Endothelial cell of umbilical vein (primary cell): ENCODE measurements around the gene STRBP. TPM values are rescaled to one million over a fixed set of nuclear protein-coding genes. Genes with fewer than 3 reads are reported as not detected.

Experiments
- BruUV-seq: library from RNA; stranded (reverse); fragments of 400-500 nt; replicated peaks from 2 replicates; lab custom pipeline; 2021; lab: Mats Ljungman, UMichigan
- CTCF ChIA-PET: fragments of 300-600, 350-600 bp; sonication (Branson Sonifier 250); formaldehyde crosslinking; loops from one replicate; lab custom pipeline; 2021; ENCODE audit warnings: antibody characterized with exemption, inconsistent platforms; lab: Charles Lee
- POLR2A ChIA-PET: fragments of 300-600, 350-600 bp; sonication (Branson Sonifier 250); formaldehyde crosslinking; loops from one replicate; lab custom pipeline; 2021; ENCODE audit warnings: antibody characterized with exemption, inconsistent platforms; lab: Charles Lee
- DNase-seq: peaks from one replicate; pipeline ENCODE4 v3.0.0-alpha.2; 2011; ENCODE audit warnings: low read depth, low spot score
- FAIRE-seq: peaks from 2 replicates; lab custom pipeline; 2011; peaks lifted over from hg19 to GRCh38; lab: Jason Lieb, UNC
- H2AFZ ChIP-seq: 2 replicates; pipeline ENCODE4 v1.6.0; 2012; ENCODE audit warnings: low read depth, low read length, control low read depth, inconsistent platforms
- H3K27ac ChIP-seq: 2 replicates; pipeline ENCODE4 v1.5.1; 2011; ENCODE audit warnings: low read depth, mild to moderate bottlenecking, control low read depth, low read length, moderate library complexity; ENCODE audit not compliant: insufficient read depth
- H3K27me3 ChIP-seq, 2 experiments: 2 replicates each; pipeline versions ENCODE4 v1.6.0 to v1.6.1; 2011; ENCODE audit warnings: low read length in 2 of 2, mixed read lengths in 1 of 2; ENCODE audit not compliant: control insufficient read depth in 2 of 2, insufficient read depth in 2 of 2
- H3K36me3 ChIP-seq, 2 experiments: 2 replicates in 1 of 2; 3 replicates in 1 of 2; pipeline ENCODE4 v1.5.1; 2011; ENCODE audit warnings: low read length in 2 of 2, mild to moderate bottlenecking in 1 of 2, moderate library complexity in 1 of 2; ENCODE audit not compliant: control insufficient read depth in 2 of 2, insufficient read depth in 2 of 2; ENCODE audit errors: extremely low read depth in 1 of 2
- H3K4me1 ChIP-seq: 3 replicates; pipeline ENCODE4 v1.5.1; 2011; ENCODE audit warnings: mild to moderate bottlenecking, low read length; ENCODE audit not compliant: control insufficient read depth, insufficient read depth; ENCODE audit errors: extremely low read depth
- H3K4me2 ChIP-seq: 2 replicates; pipeline ENCODE4 v1.6.1; 2011; ENCODE audit warnings: low read length, control low read depth, mixed read lengths; ENCODE audit not compliant: insufficient read depth
- H3K4me3 ChIP-seq, 3 experiments: fragments of 200-600 bp in 1 of 3; sonication (generic), shearing (Covaris generic) in 1 of 3; replicated peaks in 1 of 3; 2 replicates each; pipeline ENCODE4 v1.5.1; 2011 to 2016; ENCODE audit warnings: control low read depth in 3 of 3, low read length in 3 of 3, mild to moderate bottlenecking in 2 of 3, inconsistent platforms in 1 of 3, low read depth in 1 of 3, moderate library complexity in 1 of 3; ENCODE audit not compliant: insufficient read depth in 1 of 3
- H3K79me2 ChIP-seq: 2 replicates; pipeline ENCODE4 v1.6.0; 2012; ENCODE audit warnings: low read length, inconsistent platforms; ENCODE audit not compliant: control insufficient read depth, insufficient read depth
- H3K9ac ChIP-seq: replicated peaks from 2 replicates; pipeline ENCODE3; 2011; ENCODE audit warnings: low read length, control low read depth; ENCODE audit not compliant: insufficient read depth; ENCODE audit errors: extremely low read depth
- H3K9me1 ChIP-seq: replicated peaks from 3 replicates; pipeline ENCODE4 v1.6.0; 2011; ENCODE audit warnings: mild to moderate bottlenecking, low read length; ENCODE audit not compliant: control insufficient read depth, insufficient read depth; ENCODE audit errors: extremely low read depth
- H3K9me3 ChIP-seq: replicated peaks from 2 replicates; pipeline ENCODE4 v1.5.1; 2012; ENCODE audit warnings: low read length, inconsistent platforms; ENCODE audit not compliant: control insufficient read depth, insufficient read depth
- H4K20me1 ChIP-seq: replicated peaks from 2 replicates; pipeline ENCODE3; 2011; ENCODE audit warnings: mild to moderate bottlenecking, low read length; ENCODE audit not compliant: control insufficient read depth, insufficient read depth; ENCODE audit errors: extremely low read depth
- EZH2 ChIP-seq: IDR thresholded peaks from 2 replicates; pipeline ENCODE4 v1.6.1; 2012; ENCODE audit warnings: borderline replicate concordance, low read depth, mild to moderate bottlenecking, moderate library complexity, low read length, inconsistent platforms; ENCODE audit not compliant: severe bottlenecking
- FOS ChIP-seq: IDR thresholded peaks from 2 replicates; pipeline ENCODE4 v1.6.1; 2011; ENCODE audit warnings: mild to moderate bottlenecking, low read length, moderate library complexity, borderline replicate concordance; ENCODE audit not compliant: insufficient read depth
- GATA2 ChIP-seq: IDR thresholded peaks from 2 replicates; pipeline ENCODE4 v1.7.0; 2011; ENCODE audit warnings: low read depth, mild to moderate bottlenecking, moderate library complexity, mixed read lengths, low read length; ENCODE audit not compliant: insufficient read length, insufficient read depth
- JUN ChIP-seq: IDR thresholded peaks from 2 replicates; pipeline ENCODE4 v1.6.1; 2011; ENCODE audit warnings: borderline replicate concordance, low read depth; ENCODE audit not compliant: insufficient read length, insufficient read depth
- MYC ChIP-seq: IDR thresholded peaks from one replicate; pipeline ENCODE4 v1.6.1; 2011; ENCODE audit warnings: mild to moderate bottlenecking, low read depth, low read length
- POLR2A ChIP-seq: IDR thresholded peaks from 2 replicates; pipeline ENCODE4 v1.6.1; 2012; ENCODE audit warnings: low read depth, mild to moderate bottlenecking, control low read depth, low read length
- POLR2AphosphoS5 ChIP-seq: IDR thresholded peaks from 2 replicates; pipeline ENCODE4 v1.6.1; 2012; ENCODE audit warnings: low read depth, mild to moderate bottlenecking, control low read depth, low read length, moderate library complexity; ENCODE audit not compliant: insufficient read depth
- dilution Hi-C: fragments of 300-500 bp; cut with MboI; formaldehyde crosslinking; loops from one replicate; pipeline ENCODE4 v1.15.0; 2019; ENCODE audit warnings: low sequenced_read_pairs; ENCODE audit not compliant: extremely low pct_ligation_motif_present
- intact Hi-C: fragments of 100-400 bp; cut with micrococcal nuclease; formaldehyde crosslinking; loops from one replicate; pipeline ENCODE4 v1.10.0; 2022
- polyA plus RNA-seq, 4 experiments: library from polyadenylated mRNA; depleted of rRNA in 3 of 4; stranded (reverse) in 3 of 4; unstranded in 1 of 4; fragments of >200 nt; gene quantifications; 2 replicates each; pipeline versions ENCODE4 v1.2.1 to v1.2.3, GENCODE V29; 2011 to 2012; ENCODE audit warnings: missing spikeins in 1 of 4
- total RNA-seq: library from RNA; stranded (reverse); gene quantifications from 2 replicates; pipeline ENCODE4 v1.2.3, GENCODE V29; 2021
- TF ChIP-seq, protein P1 (sequence below): IDR thresholded peaks from 2 replicates; pipeline ENCODE4 v1.6.1; 2011; ENCODE audit not compliant: insufficient read depth, insufficient read length
- TF ChIP-seq, protein P2 (sequence below), 2 donors: IDR thresholded peaks; 1 replicate in 1 of 2; 2 replicates in 1 of 2; pipeline ENCODE4 v1.5.1; 2011; ENCODE audit warnings: low read length in 2 of 2, mild to moderate bottlenecking in 2 of 2, moderate library complexity in 2 of 2, control low read depth in 1 of 2, inconsistent platforms in 1 of 2, low read depth in 1 of 2; ENCODE audit not compliant: insufficient read depth in 1 of 2; ENCODE audit errors: extremely low read depth in 1 of 2

The STRBP gene
- total and polyA plus RNA-seq, 2 donors (not counting 3 experiments of a cell fraction or from before 2014, with no cell fraction given), result 7.7 to 15.4 TPM

- no peaks in the 10 kb centered on the region for H4K20me1 ChIP-seq
- no TSS peak for BruUV-seq
- no peaks in the 10 kb centered on the region for H3K4me1 ChIP-seq
- ChIA-PET CTCF (interaction anchor here (0.7 to 1.3 kb wide), 4 partner anchors 14 to 908 kb away, joined by 3 to 4 read pairs (median 3); no protein-coding TSS in a partner anchor), POLR2A (no interaction called here)
- no peak overlapping the region for H2AFZ ChIP-seq
- no peak overlapping the region for H3K4me2 ChIP-seq
- dilution Hi-C loops (no loop called here), intact Hi-C loops (no loop called here)
- no peak overlapping the region for H3K4me3 ChIP-seq
- no peak overlapping the region for H3K27ac ChIP-seq
- DNase-seq, result no peak
- H3K79me2 ChIP-seq, result no peaks in the 10 kb centered on the region
- H3K27me3 ChIP-seq, result no peaks in the 10 kb centered on the region
- FAIRE-seq, result no peak
- TF ChIP-seq JUN (no peak), POLR2AphosphoS5 (no peak), FOS (no peak), MYC (no peak)
- TF ChIP-seq, protein P1, sequence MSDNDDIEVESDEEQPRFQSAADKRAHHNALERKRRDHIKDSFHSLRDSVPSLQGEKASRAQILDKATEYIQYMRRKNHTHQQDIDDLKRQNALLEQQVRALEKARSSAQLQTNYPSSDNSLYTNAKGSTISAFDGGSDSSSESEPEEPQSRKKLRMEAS, result no peak
- H3K9me1 ChIP-seq, result no peaks in the 10 kb centered on the region
- H3K36me3 ChIP-seq, result peaks cover 0 to 2% of the 10 kb centered on the region in 2 experiments
- H3K9me3 ChIP-seq, result no peaks in the 10 kb centered on the region
- H3K9ac ChIP-seq, result no peak overlapping the region
Observed at GRCh38 chr9:123131993-123132392, 136.4 kb downstream of the STRBP start.

DNA sequence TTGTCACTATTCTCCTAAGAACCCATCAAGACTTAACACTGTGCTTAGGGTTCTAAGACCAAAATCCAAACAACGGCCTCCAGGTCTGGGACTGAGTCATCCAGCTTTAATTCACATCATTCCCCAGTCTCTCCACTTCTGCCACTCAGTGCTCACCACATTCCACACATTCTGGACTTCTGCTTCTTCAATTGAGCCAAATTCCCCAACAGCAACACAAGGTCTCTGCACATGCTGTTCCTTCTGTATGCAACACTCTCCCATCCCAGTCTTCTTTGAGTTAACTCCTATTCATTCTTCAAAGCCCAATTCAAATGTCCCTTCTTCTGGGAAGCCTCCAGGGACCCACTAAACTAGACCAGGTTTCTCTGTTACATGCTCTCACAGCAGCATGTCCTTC lies 137.1 kb downstream of the STRBP start:
- FAIRE-seq (no peak), DNase-seq (no peak)
- Histone ChIP-seq H3K9ac (no peak overlapping the region), H3K4me3 (no peak overlapping the region), H3K9me1 (no peaks in the 10 kb centered on the region), H3K36me3 (peaks cover 0 to 2% of the 10 kb centered on the region in 2 experiments), H3K79me2 (no peaks in the 10 kb centered on the region), H3K27me3 (no peaks in the 10 kb centered on the region), H3K27ac (no peak overlapping the region), H3K4me2 (no peak overlapping the region), H4K20me1 (no peaks in the 10 kb centered on the region), H3K9me3 (no peaks in the 10 kb centered on the region), H2AFZ (no peak overlapping the region), H3K4me1 (no peaks in the 10 kb centered on the region)
- dilution Hi-C loops, result no loop called here
- intact Hi-C loops, result no loop called here
- CTCF ChIA-PET, result interaction anchor here (1.8 kb wide), 1 partner anchor 94 kb away, joined by 5 read pairs; no protein-coding TSS in a partner anchor
- no TSS peak for BruUV-seq
- POLR2A ChIA-PET, result no interaction called here
- TF ChIP-seq POLR2AphosphoS5 (no peak), MYC (no peak), EZH2 (no peak), GATA2 (no peak), POLR2A (no peak), FOS (no peak)
- TF ChIP-seq, protein P2, sequence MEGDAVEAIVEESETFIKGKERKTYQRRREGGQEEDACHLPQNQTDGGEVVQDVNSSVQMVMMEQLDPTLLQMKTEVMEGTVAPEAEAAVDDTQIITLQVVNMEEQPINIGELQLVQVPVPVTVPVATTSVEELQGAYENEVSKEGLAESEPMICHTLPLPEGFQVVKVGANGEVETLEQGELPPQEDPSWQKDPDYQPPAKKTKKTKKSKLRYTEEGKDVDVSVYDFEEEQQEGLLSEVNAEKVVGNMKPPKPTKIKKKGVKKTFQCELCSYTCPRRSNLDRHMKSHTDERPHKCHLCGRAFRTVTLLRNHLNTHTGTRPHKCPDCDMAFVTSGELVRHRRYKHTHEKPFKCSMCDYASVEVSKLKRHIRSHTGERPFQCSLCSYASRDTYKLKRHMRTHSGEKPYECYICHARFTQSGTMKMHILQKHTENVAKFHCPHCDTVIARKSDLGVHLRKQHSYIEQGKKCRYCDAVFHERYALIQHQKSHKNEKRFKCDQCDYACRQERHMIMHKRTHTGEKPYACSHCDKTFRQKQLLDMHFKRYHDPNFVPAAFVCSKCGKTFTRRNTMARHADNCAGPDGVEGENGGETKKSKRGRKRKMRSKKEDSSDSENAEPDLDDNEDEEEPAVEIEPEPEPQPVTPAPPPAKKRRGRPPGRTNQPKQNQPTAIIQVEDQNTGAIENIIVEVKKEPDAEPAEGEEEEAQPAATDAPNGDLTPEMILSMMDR (IDR thresholded peaks at IDR 0.05; ENCODE audit: extremely low read depth in 1 of 2, insufficient read depth in 1 of 2, low read depth in 1 of 2, low read length in 2 of 2), result no peak
- TF ChIP-seq, protein P1, result no peak
